Measurements from ENCODE around the gene TMEM106C.

Gene TMEM106C

GRCh38 chr12:47979686-47980085 is 16.3 kb downstream of the TMEM106C start:
- no peak for DNase-seq (ENCODE audit: low spot score)

GRCh38 chr12:47980197-47980596 is 16.8 kb downstream of the TMEM106C start:
- DNase-seq (ENCODE audit: low spot score): no peak

DNA sequence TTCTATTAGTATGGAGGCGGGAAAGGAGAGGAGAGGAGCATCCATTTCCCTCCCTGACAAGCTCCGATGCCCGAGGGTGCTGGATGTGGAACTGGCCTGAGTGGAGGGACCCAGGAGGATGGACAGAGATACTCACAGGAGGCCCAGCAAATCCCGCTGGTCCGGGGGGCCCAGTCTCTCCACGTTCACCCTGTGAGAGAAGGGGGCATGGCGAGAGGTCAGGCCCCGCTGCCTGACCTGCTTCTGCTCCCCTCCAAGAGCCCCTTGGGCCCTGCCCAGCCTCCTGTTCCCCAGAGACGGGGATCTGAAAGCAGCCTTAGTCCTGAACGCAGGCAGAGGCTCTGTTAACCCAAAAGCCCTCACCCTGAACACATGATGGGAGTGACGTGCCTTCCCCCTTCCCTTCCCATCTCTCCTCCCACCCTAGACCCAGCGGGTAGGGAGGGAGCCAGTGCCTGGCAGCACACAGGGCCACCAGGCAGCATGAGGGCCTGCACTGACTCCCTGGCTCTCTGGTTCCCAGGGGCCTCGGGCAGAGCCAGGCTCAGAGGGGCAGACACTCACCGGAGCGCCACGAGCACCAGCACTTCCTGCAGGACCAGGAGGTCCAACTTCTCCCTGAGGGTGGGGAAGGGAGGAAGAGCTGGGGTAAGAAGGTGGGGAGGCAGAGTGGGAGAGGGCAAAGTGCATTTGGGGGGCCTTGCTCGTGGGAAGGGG is 17.5 kb downstream of the TMEM106C start:
- DNase-seq (ENCODE audit: low spot score): no peak

DNA sequence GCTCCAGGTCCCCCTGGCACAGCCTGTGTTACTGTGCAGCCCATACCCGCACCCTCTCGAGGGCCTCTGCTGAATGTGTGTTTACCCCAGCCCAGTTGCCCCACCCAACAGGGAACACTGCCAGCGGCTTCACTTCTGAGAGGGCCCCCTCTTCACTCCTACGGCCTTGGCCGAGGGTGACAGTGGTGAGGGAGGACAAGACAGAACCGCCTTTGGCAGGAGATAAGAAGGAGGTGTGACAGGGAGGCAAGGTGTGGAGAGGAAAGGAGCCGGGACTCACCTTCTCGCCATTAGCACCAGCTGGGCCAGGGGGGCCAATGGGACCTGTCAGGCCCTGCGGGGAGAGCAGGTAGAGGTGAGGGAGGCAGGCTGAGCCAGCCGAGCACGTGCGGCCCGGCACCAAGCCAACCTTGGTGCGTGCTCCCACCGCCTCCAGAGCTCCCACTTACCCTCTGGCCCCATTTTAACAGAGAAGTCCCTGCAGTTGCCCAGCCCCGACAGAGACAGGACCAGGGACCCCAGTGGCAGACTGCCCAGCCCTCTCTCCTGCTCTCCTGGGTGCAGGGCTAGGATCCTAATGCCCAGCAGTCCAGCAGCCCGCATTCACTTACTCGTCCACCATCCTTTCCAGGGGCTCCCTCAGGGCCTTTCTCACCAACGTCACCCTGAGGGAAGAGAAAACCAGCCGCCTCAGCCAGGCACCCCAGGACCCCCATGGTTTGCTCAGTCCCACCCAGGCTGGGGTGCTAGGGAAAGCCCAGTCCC is 18.3 kb downstream of the TMEM106C start:
- DNase-seq (ENCODE audit: low spot score): no peak

- no peak for DNase-seq (ENCODE audit: low spot score)
These were observed 18.9 kb downstream of the TMEM106C start for GRCh38 chr12:47982311-47982710.

GRCh38 chr12:47982770-47983169 is 19.4 kb downstream of the TMEM106C start:
- DNase-seq (ENCODE audit: low spot score): no peak

DNA sequence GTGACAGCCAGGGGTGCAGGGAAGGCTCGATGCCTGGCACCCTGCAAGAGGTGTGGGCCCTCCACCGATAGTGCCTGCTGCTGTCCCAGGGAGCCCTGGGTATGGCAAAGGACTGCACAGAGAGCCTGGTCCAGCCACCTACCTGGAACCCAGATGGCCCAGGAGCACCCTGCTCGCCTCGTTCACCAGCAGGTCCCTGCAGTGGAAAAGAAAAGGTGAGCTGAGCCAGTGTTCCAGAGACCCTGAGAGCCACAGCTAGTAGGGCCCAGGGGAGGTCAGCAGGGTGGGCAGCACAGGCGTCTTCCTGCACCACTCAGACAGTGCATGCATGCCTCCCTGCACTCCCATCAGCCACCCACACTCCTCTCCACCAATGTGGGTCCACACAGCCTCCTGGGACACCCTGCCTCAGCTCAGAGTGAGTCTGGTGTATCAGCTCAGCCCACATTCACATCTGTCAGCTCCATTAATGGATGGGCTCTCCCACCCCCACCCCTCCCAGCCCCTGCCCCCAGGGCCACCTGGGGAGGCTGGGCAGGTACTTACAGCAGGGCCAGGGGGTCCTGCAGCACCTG is 20.2 kb downstream of the TMEM106C start:
- DNase-seq (ENCODE audit: low spot score): no peak

DNA sequence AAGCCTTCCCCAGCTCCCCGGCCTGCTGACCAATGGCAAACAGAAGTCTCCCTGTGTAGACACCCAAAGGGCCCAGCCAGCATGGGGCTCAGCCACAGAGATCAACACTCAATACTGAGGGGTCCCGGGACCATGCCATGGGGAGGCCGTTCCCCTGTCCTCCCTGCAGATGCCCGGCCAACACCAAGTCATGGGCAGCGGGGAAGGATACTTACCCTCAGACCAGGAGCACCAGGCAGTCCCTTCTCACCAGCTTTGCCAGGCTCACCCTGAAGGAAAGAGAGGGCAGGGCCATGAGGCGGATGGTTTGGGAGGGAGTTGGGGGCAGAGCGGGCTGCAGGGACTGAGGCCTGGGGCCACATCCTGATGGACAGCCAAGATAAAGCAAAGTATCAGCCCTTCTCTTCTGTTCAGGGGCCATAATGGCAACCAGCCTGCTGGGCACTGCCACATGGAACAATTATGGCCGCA is 21.0 kb downstream of the TMEM106C start:
- DNase-seq (ENCODE audit: low spot score): no peak

- no peak for DNase-seq (ENCODE audit: low spot score)
These were observed 22.3 kb downstream of the TMEM106C start for GRCh38 chr12:47985596-47986290.

DNA sequence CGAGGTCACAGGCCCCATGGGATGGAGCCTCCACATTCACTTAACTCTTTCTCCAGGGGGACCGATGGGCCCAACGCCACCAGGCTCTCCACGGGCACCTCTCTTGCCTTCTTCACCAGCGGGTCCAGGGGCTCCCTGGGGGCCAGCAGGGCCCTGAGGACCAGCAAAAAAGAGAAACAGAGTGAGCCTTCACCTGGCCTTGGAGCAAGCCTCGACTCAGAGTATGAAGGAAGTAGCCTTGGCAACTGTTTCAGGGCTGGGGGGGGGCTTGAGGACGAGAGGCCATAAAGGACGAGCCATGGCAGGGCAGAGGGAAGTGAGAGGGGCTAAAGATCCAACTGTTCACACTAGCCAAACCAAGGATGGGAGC is 22.9 kb downstream of the TMEM106C start:
- DNase-seq (ENCODE audit: low spot score): no peak

DNA sequence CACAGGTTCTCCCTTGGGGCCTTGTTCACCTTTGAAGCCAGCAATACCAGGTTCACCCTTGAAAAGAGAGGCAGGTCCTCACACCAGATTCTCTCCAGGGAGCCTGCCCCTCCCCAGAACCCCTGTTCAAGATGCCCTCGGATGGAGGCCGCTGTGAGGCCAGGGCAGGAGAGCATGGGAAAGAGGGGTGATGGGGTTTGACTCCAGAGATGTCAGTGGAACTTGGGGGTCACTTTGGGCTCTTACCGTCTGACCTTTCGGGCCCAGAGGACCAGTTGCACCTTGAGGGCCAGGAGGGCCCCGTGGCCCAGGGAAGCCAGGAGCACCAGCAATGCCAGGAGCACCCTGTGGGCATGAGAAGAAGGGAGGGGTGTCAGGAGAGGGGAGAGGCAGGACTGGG is 23.4 kb downstream of the TMEM106C start:
- no peak for DNase-seq (ENCODE audit: low spot score)

DNA sequence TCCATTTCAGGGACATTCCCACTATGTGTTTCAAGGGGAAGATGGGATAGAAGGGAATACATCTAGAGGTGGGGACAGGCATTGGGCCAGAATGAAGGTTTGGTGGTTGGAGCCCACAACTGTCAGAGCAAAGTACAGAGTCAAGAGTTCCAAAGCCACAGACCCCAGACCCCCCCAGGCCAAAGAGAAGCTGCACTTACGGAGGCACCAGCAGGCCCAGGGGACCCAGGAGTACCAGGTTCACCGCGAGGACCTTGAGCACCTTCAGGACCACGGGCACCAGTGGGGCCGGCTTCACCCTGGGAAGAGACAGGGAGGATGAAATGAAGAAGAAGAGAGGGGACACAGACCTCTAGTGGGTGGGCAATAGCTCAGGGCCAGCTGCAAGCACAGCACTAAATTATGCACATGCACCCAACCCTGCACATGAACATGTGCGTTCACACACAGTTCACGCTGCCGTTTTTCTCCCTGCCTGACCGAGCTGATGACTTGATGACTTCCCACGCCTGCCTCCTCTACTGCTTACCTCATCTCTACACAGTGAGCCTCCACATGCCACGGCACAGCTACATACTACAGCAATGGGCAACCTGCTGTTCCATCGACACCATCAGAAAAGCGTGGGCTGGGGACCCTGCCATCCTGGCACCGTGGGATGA is 24.1 kb downstream of the TMEM106C start:
- no peak for DNase-seq (ENCODE audit: low spot score)

DNA sequence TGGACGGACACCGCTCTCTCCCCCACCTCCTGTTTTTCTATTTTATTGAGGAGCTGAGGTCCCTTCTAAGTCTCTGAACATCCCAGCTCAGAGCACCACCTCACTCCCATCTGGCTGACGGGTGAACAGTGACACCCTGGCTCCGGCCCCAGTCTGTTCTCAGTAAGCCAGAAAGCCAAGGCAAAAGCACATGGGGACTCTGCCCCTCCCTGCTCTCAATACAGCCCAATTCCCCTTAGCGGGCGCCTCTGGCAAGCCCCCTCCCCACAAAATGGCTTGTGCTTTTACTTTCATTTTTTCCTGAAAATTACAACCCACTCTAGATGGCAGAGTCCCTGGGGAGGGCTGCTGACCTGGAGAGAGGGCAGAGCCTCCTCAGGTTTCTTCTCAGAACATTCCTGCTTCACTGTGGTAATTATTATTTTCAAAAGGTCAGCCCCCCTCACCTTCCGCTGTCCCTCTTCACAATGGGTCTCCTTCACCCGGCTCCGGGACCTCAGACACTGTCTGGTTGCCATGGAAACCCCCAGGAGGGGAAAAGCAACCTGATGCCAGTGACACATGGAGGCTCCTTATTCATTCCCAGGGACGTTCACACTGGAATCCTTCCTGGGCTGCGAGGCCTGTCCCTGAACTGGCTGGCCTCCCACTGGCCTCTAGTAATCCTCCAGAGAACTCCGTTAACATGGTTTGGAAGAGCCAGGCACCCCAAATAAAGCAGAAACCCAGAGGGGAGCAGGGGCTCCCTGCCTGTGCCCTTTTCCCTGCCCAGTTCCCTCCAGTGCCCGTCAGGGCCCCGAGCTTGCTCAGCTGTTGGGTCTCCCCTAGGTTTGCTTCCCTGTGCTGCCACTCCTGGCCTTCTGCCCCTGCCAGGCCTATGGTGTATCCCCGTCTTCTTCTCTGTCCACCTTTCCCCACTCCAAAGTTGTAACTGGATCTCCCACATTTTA is 25.0 kb downstream of the TMEM106C start:
- DNase-seq (ENCODE audit: low spot score): no peak

- no peak for DNase-seq (ENCODE audit: low spot score)
These were observed 25.6 kb downstream of the TMEM106C start for GRCh38 chr12:47989023-47989417.

- DNase-seq (ENCODE audit: low spot score): no peak
These were observed 26.3 kb downstream of the TMEM106C start for GRCh38 chr12:47989666-47990065.

GRCh38 chr12:47990351-47991105 is 27.1 kb downstream of the TMEM106C start:
- DNase-seq (ENCODE audit: low spot score): no peak

- DNase-seq (ENCODE audit: low spot score): no peak
These were observed 28.0 kb downstream of the TMEM106C start for GRCh38 chr12:47991106-47992061.

DNA sequence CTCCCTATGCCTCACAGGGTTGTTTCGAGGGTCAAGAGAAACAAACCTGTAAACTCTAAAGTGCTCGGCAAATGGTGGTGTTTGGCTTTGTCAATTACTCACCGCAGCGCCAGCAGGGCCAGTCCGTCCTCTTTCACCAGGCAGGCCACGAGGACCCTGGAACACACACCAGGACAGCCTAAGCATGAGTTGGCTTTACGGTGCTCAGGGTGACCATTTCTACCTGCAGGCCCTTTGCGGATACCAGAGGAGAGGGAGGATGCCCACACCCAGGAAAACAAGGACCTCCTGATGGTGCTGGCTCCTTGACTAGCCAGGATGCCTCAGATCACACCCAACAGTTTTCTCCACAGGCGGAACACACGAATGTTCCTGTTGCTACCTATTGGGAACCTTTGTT is 29.4 kb downstream of the TMEM106C start:
- DNase-seq (ENCODE audit: low spot score): no peak

- no peak for DNase-seq (ENCODE audit: low spot score)
These were observed 30.1 kb downstream of the TMEM106C start for GRCh38 chr12:47993491-47993890.
